ENCODE measurements around the gene SEMA4D. TPM values are rescaled to one million over a fixed set of nuclear protein-coding genes. Genes with fewer than 3 reads are reported as not detected.

The SEMA4D gene
- total and polyA plus RNA-seq, 2 of the 13 experiments (the other 11 are each of a cell fraction or from before 2014, with no cell fraction given) = 0.13 to 0.16 TPM

DNA sequence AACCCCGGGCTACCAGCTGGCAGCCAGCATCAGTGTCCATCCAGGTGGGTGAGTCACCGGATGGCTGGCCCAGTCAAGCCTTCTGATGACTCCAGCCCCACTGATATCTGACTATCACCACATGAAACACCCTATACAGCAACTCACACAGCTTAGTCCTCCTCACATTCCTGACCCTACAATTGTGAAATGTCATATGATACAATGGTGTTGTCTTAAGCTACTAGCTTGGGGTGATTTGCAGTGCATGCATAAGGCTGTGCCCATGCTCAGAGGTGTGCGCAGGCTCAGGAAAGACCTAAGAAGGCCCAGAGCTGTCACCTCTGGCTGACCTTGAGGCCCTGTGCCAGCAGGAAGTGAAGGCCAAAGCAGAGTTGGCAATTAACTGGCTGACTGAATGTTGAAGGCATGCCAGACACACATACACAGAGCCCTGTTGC is 21.5 kb upstream of the SEMA4D start (continued):
- TF ChIP-seq, protein P1, sequence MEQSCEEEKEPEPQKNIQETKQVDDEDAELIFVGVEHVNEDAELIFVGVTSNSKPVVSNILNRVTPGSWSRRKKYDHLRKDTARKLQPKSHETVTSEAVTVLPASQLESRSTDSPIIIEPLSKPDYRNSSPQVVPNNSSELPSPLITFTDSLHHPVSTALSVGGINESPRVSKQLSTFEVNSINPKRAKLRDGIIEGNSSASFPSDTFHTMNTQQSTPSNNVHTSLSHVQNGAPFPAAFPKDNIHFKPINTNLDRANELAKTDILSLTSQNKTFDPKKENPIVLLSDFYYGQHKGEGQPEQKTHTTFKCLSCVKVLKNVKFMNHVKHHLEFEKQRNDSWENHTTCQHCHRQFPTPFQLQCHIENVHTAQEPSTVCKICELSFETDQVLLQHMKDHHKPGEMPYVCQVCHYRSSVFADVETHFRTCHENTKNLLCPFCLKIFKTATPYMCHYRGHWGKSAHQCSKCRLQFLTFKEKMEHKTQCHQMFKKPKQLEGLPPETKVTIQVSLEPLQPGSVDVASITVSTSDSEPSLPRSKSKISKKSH (CRISPR knock-in tag; IDR thresholded peaks at IDR 0.05; ENCODE audit: borderline replicate concordance) = no peak

DNA sequence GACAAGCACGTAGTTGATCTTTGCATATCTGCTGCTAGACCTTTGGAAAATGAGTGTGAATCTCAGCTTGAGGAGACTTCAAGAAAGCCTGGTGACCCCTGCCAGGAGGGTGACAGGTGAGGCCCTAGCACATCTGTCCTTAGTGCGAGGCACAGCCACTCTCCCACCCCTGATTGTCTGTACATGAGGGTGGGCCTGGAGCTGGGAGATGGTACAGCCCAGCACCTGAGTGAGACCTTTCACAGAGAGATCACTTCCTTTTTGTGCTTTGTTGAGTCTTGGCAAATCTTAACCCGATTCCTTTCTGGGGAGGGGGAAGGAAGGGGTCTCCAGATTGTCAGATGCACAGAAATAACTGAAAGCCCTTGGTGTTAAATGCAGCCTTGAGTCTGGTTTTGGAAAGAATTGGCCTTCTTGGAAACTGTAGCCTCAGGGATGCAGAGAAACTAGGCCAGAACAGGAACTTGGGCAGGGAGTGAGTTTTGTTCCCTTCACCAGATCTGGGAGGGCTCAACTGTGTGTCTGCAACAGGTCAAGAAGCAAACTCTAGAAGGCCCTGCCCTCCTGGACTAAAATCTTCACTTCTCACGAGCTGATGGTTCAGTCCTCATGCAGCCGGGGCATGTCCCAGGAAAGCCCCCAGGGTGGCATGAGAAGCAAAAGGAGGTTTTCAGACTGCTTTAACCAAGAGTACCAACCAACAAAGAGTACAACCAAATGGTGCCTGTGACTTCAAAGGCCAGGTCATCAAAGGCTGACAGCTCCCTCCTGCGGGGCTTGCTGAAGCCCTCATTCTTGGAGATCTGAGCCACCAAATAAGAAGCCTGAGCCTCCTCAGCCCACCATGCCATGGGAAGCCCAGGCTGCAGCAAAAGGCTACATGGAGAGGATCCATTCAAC is 20.8 kb upstream of the SEMA4D start:
- H3K9me3 ChIP-seq (ENCODE audit: low read length) = no peaks in the 10 kb centered on the region
- intact Hi-C loops (cut with micrococcal nuclease; ENCODE audit: unreplicated experiment) = no loop called here
- ATAC-seq (no peak), DNase-seq (ENCODE audit: low spot score) (no peak), FAIRE-seq (no peak)
- H3K27ac ChIP-seq (ENCODE audit: extremely low read length, insufficient read depth, low read length) = no peak overlapping the region
- H3K79me2 ChIP-seq (ENCODE audit: insufficient read depth, low read length) = no peaks in the 10 kb centered on the region
- in situ Hi-C loops (cut with HindIII; ENCODE audit: extremely low pct_ligation_motif_present, low pct_unique_long_range_greater_than_20kb) = no loop called here
- ChIA-PET POLR2A (no interaction called here), CTCF (ENCODE audit: low intra/inter-chr PET ratio, low total read pairs) (no interaction called here)
- BruUV-seq (replicated peaks) = no TSS peak
- no peak overlapping the region for H2AFZ ChIP-seq (ENCODE audit: low read length)
- H4K20me1 ChIP-seq (ENCODE audit: insufficient read depth, low read length) = no peaks in the 10 kb centered on the region
- no peaks in the 10 kb centered on the region for H3K36me3 ChIP-seq (replicated peaks in 1 of 2; ENCODE audit: control insufficient read depth in 1 of 2, insufficient read depth in 2 of 2, low read length in 2 of 2)
- no peaks in the 10 kb centered on the region for H3K4me1 ChIP-seq (ENCODE audit: insufficient read depth, low read length)
- 14% methylated on average over 1 of the region's 6 CpGs for WGBS (ENCODE audit: low lambda C conversion rate)
- no peak overlapping the region for H3K4me3 ChIP-seq (replicated peaks in 1 of 3; ENCODE audit: insufficient read depth in 1 of 3, low read depth in 2 of 3, low read length in 3 of 3)
- H3K9ac ChIP-seq (ENCODE audit: insufficient read depth, low read depth, low read length) = no peak overlapping the region
- no peak overlapping the region for H3K4me2 ChIP-seq (ENCODE audit: low read depth, low read length)
- H3K27me3 ChIP-seq (ENCODE audit: control insufficient read depth in 1 of 2, insufficient read depth in 2 of 2, low read length in 2 of 2) = peaks cover 0 to 28% of the 10 kb centered on the region in 2 experiments; a peak in 3 of 5 replicates
- no peak for TF ChIP-seq PAX8 (CRISPR knock-in tag; IDR thresholded peaks at IDR 0.05; ENCODE audit: borderline replicate concordance)
- no peak for TF ChIP-seq SKI (IDR thresholded peaks at IDR 0.05; ENCODE audit: partially characterized antibody)
- TF ChIP-seq MAZ (IDR thresholded peaks at IDR 0.05; ENCODE audit: borderline replicate concordance, low read depth, low read length) = no peak
- no peak for TF ChIP-seq MAZ (CRISPR knock-in tag; IDR thresholded peaks at IDR 0.05; ENCODE audit: low read depth)
- TF ChIP-seq NFRKB (IDR thresholded peaks at IDR 0.05) = no peak
- TF ChIP-seq, protein P2, sequence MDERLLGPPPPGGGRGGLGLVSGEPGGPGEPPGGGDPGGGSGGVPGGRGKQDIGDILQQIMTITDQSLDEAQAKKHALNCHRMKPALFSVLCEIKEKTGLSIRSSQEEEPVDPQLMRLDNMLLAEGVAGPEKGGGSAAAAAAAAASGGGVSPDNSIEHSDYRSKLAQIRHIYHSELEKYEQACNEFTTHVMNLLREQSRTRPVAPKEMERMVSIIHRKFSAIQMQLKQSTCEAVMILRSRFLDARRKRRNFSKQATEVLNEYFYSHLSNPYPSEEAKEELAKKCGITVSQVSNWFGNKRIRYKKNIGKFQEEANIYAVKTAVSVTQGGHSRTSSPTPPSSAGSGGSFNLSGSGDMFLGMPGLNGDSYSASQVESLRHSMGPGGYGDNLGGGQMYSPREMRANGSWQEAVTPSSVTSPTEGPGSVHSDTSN (CRISPR knock-in tag; IDR thresholded peaks at IDR 0.05) = no peak
- no peak for TF ChIP-seq DPF2 (CRISPR knock-in tag; IDR thresholded peaks at IDR 0.05; ENCODE audit: borderline replicate concordance, low read depth)
- TF ChIP-seq, protein P3, sequence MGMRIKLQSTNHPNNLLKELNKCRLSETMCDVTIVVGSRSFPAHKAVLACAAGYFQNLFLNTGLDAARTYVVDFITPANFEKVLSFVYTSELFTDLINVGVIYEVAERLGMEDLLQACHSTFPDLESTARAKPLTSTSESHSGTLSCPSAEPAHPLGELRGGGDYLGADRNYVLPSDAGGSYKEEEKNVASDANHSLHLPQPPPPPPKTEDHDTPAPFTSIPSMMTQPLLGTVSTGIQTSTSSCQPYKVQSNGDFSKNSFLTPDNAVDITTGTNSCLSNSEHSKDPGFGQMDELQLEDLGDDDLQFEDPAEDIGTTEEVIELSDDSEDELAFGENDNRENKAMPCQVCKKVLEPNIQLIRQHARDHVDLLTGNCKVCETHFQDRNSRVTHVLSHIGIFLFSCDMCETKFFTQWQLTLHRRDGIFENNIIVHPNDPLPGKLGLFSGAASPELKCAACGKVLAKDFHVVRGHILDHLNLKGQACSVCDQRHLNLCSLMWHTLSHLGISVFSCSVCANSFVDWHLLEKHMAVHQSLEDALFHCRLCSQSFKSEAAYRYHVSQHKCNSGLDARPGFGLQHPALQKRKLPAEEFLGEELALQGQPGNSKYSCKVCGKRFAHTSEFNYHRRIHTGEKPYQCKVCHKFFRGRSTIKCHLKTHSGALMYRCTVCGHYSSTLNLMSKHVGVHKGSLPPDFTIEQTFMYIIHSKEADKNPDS (CRISPR knock-in tag; IDR thresholded peaks at IDR 0.05) = no peak
- no peak for TF ChIP-seq ZNF143 (CRISPR knock-in tag; IDR thresholded peaks at IDR 0.05)
- no peak for TF ChIP-seq NFYC (CRISPR knock-in tag; IDR thresholded peaks at IDR 0.05)
- no peak for TF ChIP-seq ZNF234 (CRISPR knock-in tag; conservative IDR thresholded peaks at IDR 0.05)
- TF ChIP-seq, protein P4, sequence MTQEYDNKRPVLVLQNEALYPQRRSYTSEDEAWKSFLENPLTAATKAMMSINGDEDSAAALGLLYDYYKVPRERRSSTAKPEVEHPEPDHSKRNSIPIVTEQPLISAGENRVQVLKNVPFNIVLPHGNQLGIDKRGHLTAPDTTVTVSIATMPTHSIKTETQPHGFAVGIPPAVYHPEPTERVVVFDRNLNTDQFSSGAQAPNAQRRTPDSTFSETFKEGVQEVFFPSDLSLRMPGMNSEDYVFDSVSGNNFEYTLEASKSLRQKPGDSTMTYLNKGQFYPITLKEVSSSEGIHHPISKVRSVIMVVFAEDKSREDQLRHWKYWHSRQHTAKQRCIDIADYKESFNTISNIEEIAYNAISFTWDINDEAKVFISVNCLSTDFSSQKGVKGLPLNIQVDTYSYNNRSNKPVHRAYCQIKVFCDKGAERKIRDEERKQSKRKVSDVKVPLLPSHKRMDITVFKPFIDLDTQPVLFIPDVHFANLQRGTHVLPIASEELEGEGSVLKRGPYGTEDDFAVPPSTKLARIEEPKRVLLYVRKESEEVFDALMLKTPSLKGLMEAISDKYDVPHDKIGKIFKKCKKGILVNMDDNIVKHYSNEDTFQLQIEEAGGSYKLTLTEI (CRISPR knock-in tag; conservative IDR thresholded peaks at IDR 0.05) = no peak
- TF ChIP-seq ATF1 (CRISPR knock-in tag; IDR thresholded peaks at IDR 0.05) = no peak
